ENCODE measurements around the gene KCNJ5.

The KCNJ5 gene

DNA sequence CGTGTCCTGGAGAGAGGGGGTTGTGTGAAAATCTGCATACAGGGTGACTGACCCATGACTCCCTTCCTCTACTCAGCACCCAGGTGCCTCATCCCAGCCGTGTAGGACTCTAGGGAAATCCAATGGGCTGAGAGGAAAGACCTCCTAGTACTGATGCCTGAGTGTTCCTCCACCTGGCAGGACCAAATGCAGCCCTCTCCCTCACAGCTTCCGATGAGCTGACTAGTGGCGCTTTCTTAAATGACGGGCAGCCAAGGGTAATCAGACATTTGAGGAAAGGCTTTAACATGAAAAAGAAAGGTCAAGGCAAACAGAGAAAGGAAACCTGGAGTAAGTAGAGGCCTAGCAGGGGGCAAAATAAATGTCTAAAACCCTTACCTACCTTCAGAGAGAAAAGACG lies 19.1 kb upstream of the KCNJ5 start:
- DNase-seq, result no peak

DNA sequence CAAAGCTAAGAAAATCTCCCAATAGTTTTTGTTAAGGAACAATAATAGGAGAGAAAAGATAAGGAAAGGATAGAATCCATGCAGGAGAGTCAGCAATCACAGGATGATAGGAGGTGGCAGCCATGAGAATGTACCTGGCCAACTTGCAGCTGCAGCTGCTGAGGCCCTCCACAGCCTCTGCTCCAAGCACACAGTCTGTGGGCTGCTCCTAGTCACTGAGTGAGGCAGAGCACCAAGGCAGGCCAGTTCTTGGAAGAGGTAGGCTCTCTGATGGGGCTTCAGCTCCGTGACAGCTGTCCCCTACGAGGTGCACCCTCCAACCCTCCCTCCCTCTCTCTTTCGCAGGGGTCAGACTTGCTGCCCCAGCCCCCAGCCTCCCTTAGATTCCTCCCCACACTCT lies 18.6 kb upstream of the KCNJ5 start:
- DNase-seq, result no peak

DNA sequence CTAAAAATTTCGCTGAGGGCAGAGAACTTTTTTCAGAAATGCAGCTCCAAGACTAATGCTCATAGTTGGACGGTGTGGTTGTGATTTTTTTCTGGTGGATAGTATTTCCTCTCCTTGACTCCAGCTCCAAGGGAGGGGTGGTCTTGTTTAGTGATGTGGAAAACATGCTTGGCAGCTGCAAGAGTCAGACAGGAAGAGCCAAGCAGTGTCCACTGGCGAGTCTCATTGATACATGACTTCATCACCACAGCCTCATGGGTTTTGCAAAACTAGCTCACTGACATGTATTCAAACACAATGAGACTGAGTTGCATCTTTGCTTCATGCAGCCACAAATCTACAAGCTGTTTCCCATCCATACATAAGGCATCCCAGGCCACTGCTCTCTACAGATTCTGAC lies 16.7 kb upstream of the KCNJ5 start:
- DNase-seq, result no peak

DNA sequence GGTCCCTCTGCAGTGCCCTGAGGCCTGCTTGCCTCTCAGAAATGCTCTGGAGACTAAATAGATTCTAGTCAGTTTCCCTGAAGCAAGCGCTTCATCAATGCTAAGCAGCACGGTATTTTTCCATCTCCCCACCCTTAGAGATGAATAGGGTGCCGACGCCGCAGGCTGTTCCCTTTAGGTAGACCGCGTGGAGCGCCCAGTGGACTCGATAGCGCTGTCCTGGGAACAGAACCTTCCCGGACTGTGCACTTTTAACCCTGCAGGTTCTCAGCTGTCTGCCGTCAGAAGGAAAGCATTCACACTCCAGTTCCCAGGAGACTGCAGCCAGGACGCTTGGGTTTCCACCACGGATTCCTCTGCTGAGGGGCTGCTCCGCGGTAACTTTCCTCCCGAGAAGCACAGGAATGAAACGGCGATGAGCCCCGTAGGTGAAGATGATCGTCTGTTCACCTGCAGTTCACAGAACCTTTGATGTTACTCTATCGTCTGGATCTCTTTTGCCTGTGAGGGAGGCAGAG lies 15.0 kb upstream of the KCNJ5 start:
- no peak for DNase-seq

DNA sequence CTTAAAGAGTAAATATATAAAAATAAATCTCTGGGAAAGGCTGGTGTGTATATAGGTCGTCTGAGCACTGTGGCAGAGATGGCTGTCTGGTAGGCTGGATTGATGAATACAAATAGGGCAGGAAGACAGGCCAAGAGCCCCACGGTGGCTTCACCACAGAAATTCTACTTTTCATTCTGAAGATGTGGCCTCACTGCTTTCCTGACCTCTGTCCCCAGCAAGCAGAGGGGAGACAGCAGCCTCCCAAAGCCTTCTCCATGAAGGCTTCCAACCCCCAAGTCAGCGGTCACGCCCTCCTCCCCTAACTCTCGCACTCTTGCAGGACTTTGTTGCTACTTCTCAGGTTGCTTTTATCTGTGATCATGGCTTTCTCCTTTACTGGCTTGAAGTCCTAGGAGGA lies 13.4 kb upstream of the KCNJ5 start:
- DNase-seq, result no peak

DNA sequence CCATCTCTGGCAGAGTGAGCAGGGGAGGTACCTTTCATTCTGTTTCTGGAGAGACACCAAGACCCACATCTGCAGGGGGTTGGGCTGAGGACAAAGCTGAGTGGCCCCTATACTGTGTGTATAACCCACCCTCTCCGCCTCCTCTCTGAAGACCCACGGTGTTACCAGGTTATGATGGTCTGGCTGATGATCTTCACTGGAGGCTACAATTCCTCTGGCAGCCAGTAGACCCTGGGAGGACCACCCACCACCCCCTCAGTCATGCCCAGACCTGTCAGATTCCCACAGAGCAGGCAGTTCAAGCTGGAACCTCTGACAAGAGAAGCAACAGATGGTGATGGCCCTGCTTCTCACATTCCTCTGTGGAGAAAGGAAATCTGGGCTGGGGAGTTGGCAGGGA lies 12.7 kb upstream of the KCNJ5 start:
- no peak for DNase-seq

DNA sequence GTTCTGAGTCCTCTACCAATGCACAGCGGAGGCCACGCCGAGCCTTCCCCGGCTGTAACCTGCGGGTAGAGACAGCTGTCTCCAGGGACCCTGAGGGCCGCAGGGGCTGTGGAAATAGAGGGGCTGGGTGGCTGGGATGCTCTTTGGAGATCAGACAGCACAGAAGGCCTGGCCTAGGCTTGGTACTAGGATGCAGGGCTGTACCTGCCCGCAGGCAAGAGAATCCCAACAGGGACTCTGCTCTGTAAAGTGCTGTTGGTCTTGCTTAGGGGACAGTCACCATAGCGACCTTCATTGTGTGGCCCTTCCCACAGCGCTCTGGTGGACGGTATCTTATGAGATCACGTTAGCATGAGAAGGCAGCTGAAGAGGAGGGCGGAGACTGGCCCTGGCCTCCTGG lies 11.3 kb upstream of the KCNJ5 start:
- DNase-seq, result no peak

DNA sequence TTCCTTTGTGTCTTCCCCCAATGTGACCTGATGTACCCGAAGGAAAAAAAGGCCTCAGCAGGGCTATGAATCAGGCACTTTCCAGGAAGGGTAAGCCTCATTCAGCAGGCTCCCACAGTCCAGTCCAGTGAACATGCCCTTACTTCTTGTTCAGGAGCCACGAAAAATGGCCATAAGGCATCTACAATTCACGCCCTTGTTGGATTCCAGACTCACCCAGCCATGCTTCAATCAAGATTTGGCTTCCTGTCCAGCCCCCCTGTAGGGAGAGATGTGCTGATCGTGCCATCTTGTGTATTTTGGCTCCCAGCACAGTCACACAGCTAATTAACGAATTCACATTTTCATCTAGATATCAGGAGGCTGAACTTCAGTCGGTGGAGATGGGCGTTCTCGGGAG lies 9.9 kb upstream of the KCNJ5 start:
- no peak for DNase-seq

DNA sequence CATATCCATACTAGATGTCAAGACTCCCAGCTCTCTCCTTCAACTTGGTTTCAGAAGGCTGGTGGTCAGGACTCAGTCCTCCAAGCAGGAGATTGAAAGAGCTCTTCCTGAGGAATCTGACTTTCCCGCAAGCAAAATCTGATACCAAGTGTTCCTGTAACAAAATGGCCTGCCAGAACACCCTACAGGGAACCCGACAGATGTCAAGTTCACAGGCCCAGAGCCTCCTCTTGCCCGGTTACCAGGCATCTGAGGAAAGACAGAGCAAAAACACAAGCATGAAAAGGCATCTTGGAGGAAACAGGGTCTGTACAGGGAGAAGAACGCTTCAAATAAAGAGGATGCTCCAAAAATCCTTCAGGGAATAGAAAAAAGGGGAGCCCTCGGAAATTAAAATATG lies 8.7 kb upstream of the KCNJ5 start:
- DNase-seq, result no peak

DNA sequence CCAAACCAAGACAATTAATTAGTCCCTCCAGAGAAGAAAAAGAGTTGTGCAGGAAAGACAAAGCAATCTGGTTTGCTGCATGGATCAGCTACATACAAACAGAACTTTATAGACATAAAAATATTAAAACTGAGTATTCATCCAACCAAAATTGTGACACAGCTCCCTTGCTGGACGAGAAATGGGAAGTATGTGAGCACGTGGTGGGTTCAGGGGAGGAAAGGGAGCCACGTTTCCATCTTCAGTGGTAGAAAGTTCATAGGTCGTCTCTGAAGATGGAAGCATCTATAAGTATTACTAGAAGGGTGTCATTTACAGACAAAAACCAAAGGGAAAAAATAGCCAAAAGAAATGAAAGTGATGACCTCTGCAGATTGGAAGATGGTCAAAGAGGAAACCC lies 7.1 kb upstream of the KCNJ5 start:
- no peak for DNase-seq

DNA sequence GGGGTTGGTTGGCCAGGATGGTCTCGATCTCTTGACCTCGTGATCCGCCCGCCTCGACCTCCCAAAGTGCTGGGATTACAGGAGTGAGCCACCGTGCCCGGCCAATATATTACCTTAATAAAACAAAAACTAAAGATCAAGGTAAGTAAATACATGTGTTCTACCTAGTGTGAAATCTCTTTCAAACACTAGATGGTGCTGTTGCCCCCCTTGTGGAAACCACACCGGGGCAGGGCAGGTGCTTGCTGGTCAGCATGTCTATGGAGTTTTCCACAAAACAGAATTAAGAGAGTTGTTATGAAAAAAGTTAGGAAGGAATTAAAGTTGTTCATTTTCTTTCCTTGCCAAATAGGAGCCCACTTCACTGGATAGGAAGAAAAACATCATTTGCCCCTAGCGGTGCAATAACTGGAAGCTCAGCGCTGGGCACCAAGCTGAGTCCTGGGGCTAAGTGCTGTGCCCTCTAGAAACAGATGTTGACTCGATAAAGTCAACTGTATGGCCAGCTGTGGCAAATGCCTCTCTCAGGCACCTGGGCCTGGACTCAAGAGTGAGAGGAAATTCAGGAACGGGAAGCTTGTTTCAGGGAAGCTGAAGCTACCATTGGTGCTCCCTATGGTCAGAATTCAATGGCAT lies 6.3 kb upstream of the KCNJ5 start:
- peak; percentile 60 to 75 for DNase-seq

DNA sequence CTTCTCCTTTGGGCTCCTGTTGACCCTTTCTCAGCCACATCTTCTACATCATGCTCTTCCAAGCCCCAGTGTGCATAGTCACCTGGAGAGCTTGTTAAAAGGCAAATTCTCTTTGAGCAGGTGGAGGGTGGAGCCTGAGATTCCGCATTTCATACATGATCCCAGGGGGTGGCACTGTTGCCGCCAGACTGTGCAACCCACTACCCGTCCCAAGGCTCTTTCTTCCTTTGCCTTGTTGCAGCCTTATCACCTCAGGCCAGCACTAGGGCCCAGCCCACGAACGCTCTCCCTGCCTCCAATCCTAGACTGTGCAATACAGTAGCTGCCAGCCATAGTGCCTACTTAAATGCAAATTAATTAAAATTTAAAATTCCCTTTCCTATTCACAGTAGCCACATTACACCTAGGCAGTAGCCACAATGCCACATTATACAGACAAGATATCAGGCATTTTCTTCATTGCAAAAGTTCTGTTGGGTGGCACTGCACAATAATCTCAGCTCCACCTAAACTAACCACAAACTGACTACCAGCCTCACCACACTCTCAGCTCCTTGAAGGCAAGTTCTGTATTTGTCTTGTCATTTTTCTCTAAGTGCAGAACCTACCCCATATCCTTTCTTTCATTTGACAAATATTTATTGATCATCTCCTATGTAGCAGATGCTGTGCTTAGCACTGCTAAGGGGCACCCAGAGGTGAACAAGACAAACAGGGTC lies 4.6 kb upstream of the KCNJ5 start:
- no peak for DNase-seq

DNA sequence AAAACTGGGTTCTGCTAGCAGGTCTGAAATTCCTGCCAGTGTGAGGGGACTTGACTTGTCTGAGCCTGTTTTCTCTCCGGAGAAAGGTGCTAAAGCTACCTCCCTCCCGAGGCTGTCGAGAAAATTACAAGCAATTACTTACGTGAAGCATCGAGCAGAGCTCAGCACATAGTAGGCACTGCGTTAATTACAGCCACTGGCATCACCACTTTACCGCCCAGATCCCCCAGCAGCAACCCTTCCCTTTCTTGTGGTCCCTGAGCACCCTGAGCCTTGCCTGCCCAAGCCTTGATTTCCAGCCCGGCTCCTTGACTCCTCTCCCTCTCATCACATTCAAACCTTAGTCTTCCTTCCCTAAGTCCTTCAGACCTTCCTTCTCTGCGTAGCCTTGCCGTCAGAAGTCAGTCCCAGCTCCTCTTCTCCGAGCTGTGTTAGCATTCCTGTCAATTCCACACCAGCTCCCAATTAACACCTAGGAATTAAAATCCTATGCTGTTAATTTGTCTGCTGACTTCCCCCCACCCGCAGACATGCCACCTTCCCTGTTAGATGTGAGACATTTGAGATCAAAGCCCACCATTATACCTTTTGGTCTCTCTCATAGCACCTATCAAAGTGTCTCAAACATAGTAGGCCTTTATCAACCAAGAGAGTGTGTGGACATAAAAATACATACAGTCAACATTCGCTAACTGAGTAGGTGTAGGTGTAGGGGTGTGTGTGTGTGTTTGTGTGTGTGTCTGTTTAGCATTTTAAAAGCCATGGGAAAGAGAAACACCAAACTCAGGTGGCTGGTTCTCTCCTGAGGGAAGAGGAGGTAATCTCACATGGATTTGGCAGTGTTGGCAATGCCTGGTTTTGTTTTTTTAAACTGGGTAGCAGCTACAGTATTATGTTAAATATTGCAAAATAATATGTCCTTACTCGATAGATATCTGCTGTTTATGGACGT lies 2.8 kb upstream of the KCNJ5 start:
- DNase-seq, result no peak

DNA sequence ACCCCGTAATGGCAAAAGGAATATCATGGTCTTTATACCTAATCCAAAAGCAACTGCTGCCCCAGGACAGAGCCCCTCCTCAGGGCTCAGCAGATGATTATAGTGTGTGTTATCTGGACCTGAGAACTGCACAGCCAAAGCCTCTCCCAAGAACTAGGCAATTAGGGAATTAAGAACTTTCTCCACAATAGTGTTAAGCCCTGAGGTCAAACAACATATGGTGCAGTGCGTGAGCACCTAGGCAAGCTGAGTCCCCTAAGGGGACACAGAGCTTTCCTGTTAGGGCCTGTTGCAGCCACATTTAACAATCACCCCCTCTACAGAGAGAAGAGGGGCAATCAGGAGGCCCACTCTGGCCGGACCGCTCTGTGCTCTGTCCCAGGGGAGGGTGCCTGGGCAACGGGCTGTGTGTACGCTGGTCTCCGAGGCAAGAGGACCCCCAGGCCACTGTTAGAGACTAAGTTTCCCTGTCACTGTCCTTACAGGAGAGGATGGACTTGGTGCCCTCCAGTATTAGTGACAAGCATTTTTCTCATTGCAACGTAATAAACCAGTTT lies 1.4 kb upstream of the KCNJ5 start:
- no peak for DNase-seq

DNA sequence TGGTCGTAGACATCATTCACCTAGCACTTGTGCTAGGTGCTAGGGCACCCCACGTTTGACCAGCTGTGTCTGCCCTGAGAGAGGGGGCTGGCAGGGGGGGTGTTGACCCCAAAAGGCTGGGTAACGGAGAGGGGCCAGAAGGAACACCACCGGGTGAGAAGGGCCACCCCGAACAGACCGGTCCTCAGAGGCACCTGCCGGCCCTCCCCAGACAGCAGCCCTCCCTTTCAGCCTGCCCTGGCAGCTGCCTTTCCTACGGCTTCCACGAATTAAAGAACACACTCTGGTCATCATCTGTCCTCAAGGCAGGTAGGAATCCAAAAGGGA lies 977 bp upstream of the KCNJ5 start:
- no peak for DNase-seq

DNA sequence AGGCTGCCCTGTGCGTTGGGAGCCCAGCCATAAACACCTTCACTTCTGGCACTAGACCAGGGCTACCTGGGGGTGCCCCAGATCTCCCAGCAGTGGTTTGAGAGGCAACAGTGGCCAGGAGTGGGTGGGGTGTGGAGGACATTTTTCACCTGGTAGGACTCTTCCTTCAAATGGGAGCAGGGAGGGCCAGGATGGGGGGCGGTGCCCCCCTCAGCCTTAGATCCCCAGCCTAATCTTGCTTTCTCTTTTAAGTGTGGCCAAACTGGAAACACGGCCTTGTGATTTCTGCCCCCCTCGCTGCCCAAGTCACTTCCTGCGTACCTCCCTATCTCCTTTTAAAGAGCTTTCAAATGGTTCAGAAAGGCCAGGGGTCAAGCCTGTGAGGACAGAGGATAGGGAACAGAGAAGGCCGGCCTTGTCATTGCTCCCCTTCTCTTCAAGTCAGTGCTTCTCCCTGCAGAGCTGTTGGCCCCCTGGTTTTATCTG lies 800 bp downstream of the KCNJ5 start:
- no peak for DNase-seq

DNA sequence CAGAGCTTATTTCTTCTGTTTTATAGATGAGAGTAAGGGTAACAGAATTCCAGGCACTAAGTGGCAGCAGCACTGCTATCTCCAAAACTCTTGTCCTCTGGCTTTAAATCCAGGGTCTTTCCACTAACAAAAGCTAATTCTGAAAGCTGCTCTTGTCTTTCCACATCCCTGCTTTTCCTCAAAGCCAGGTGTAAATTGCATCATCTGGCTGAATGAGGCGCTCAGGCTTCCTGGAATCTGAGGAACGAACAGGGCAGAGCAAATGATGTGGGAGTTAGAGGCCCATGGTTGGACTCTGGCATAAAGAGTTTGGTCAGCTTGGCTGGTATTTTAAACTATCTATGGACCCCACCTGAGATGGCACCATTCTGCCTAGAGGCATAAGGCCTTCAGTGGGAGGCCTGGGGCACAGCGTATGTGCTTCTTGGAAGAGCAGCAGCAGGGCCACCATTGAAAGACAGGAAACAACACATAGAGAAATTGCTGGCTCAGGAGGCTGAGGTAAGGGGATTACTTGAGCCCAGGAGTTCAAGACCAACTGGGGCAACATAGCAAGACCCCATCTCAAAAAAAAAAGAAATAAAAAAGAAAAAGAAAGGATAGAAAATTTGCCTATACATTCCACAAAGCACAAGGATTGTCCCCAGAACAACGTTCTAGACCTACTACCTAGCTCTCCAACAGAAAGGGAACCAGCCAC lies 1.9 kb downstream of the KCNJ5 start:
- no peak for DNase-seq

DNA sequence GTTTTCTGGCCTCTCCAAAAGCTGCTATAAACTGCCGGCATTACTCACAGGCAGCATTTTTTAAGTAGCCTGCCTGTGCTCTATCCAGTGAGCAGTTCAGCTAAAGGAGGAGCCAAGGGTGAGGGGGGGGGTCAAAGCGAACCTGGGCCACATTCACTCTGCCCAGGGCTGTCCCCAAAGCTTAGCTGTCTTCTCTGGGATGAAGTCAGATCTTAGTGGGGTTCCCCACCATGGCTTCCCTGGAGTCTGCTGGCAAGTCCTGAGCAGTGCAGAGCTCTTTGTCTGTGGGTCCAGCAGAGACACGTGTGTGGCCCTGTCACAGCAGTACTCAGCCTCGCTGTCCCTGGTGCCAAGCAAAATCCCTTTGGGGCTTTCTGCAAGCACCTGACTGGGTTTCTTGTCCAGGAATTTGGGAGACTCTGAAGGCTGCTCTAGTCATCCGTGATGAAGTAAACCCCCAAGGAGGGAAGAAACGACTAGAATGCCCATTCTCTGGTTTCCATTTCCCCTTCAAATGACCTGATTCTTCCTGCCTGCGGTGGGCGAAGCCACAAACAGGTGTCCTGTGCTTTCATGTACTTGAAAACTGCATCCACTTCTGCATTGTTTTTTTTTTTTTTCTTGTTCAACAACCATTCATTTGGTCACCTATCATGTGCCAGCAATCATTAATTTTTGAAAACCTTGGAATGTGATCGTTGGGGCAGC lies 2.6 kb downstream of the KCNJ5 start:
- no peak for DNase-seq

DNA sequence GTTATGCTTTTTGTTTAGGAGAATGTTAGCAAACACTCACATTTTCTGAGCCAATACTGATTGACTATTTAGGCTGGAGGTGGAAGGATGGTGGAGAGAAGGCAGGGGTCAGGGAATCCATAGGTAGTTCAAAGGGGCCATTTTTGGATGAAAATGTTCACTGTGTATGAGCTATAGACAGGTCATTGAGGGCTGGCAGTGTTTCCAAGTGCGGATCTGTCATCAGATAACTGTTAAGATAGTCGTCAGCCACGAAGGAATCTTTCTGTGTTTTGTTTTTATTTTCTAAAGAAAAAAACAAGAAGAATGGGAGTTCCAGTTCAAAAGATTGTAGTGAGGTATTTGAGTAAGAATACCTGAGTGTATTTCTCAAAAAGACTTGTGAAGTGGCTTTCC lies 3.1 kb downstream of the KCNJ5 start:
- no peak for DNase-seq

DNA sequence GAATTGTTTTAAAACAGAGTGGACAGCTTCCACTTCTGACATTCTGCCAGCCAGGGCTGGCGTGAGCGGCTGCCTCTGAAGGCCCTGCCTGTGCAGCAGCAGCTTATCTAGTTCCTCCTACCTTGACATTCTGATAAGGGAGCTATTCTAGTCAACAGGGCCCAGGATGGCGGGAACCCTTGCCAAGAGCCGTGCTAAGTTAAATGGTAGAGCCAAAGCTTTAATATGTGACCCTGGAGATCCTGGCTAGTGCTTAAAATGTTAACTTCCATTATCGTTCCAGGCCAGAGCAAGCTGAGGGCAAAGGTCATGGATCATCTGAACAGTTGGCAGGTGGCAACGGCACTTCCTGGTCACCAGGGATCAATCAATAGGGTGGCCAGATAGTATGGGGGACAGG lies 3.5 kb downstream of the KCNJ5 start:
- no peak for DNase-seq

DNA sequence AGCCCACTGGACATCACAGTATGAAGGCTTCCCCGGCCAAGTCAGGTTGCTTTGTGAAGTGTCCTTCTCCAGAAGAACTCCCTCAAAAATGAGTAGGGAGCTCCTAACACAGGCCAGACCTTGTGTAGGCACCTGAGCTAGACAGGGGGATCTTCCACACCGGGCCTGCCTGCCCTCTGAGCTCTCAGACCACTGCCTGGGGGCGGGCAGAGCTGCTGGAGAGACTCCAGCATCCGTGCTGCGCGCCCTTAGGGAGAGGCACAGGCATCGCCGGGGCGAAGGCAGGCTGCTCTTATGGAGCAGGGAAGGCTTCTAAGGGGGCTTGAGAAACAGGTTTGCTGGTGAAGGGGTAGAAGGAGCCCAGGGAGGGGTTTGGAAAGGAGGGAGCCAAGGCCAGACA lies 4.4 kb downstream of the KCNJ5 start:
- DNase-seq, result no peak

DNA sequence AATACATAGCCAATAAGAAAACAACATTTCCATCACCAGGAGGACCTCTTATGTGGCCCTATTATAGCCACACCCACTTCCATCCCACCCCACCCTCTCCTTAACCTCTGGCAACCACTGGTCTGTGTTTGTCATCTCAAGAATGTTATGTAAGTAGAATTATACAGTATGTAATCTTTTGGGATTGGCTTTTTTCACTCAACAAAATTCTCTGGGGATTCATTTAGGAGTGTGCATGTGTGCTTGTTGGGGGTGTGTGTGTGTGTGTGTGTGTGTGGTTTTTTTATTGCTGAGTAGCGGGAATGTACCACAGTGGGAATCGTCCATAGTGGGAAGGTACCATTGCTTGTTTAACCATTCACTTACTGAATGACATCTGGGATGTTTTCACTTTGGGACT lies 5.2 kb downstream of the KCNJ5 start:
- no peak for DNase-seq
